GM19468 (cell line): ENCODE results near the gene MAN1C1.
"Not testable (repeated sequence)": the region's sequence is repeated elsewhere in the genome, so short reads cannot be mapped to it uniquely, and the experiment has no call there.

Experiments
- ATAC-seq: cut with Tn5 transposase; IDR thresholded peaks from one replicate; pipeline ENCODE4 v1.9.1; 2021; ENCODE audit warnings: mild to moderate bottlenecking, moderate library complexity, moderate number of reproducible peaks; ENCODE audit not compliant: unreplicated experiment; ENCODE audit errors: extremely low read depth

MAN1C1 gene

GRCh38 chr1:25629836-25630235, 13.2 kb downstream of the MAN1C1 start:
- ATAC-seq = no peak

GRCh38 chr1:25631750-25632485, 15.3 kb downstream of the MAN1C1 start:
- no peak for ATAC-seq

GRCh38 chr1:25634066-25634465, 17.5 kb downstream of the MAN1C1 start:
- no peak for ATAC-seq

GRCh38 chr1:25634896-25635295, 18.3 kb downstream of the MAN1C1 start:
- no peak for ATAC-seq

GRCh38 chr1:25636141-25636540, 19.6 kb downstream of the MAN1C1 start:
- ATAC-seq = not testable (repeated sequence)

- ATAC-seq = no peak
Measured at GRCh38 chr1:25640646-25641328, 24.2 kb downstream of the MAN1C1 start.

GRCh38 chr1:25641329-25641725, 24.7 kb downstream of the MAN1C1 start:
- no peak for ATAC-seq

GRCh38 chr1:25641931-25642573, 25.5 kb downstream of the MAN1C1 start:
- no peak for ATAC-seq

GRCh38 chr1:25642574-25643108, 26.1 kb downstream of the MAN1C1 start:
- ATAC-seq = peak; percentile 65

GRCh38 chr1:25643929-25644328, 27.3 kb downstream of the MAN1C1 start:
- ATAC-seq = no peak

- ATAC-seq = no peak
Measured at GRCh38 chr1:25644962-25645361, 28.4 kb downstream of the MAN1C1 start.

GRCh38 chr1:25645637-25646400, 29.2 kb downstream of the MAN1C1 start:
- no peak for ATAC-seq

- ATAC-seq = no peak
Measured at GRCh38 chr1:25647106-25647505, 30.5 kb downstream of the MAN1C1 start.

- no peak for ATAC-seq
Measured at GRCh38 chr1:25647863-25648262, 31.3 kb downstream of the MAN1C1 start.

- ATAC-seq = no peak
Measured at GRCh38 chr1:25648681-25649440, 32.3 kb downstream of the MAN1C1 start.

- ATAC-seq = no peak
Measured at GRCh38 chr1:25649505-25650288, 33.1 kb downstream of the MAN1C1 start.

- ATAC-seq = no peak
Measured at GRCh38 chr1:25650289-25650576, 33.6 kb downstream of the MAN1C1 start.

GRCh38 chr1:25651036-25651640, 34.5 kb downstream of the MAN1C1 start:
- no peak for ATAC-seq
